Fibroblast of the aortic adventitia (primary cell): ENCODE measurements around the gene PANX3. TPM values are rescaled to one million over a fixed set of nuclear protein-coding genes. Genes with fewer than 3 reads are reported as not detected.

ENCODE experiments used
- DNase-seq: peaks from one replicate; pipeline ENCODE4 v3.0.0-alpha.2; 2010; ENCODE audit warnings: low read depth
- H3K4me3 ChIP-seq: 2 replicates; pipeline ENCODE4 v1.5.1; 2011; ENCODE audit warnings: low read depth, mild to moderate bottlenecking, control low read depth, low read length, moderate library complexity
- CTCF ChIP-seq: IDR thresholded peaks from 2 replicates; pipeline ENCODE4 v1.5.1; 2011; ENCODE audit warnings: mild to moderate bottlenecking, low read length, control low read depth, inconsistent platforms; ENCODE audit not compliant: insufficient read depth
- total RNA-seq: library from RNA; depleted of rRNA; stranded (reverse); fragments of >200 nt; gene quantifications from 2 replicates; pipeline ENCODE4 v1.2.3, GENCODE V29; 2012; ENCODE audit warnings: low replicate concordance

PANX3 gene
- total RNA-seq, 1 donor, result not detected

- H3K4me3 ChIP-seq, result no peak overlapping the region
- DNase-seq, result no peak
- TF ChIP-seq CTCF, result no peak
Observed at GRCh38 chr11:124656774-124657630, 45.8 kb downstream of the PANX3 start.

GRCh38 chr11:124657904-124658303 lies 46.7 kb downstream of the PANX3 start:
- DNase-seq, result no peak
- H3K4me3 ChIP-seq, result no peak overlapping the region
- TF ChIP-seq CTCF, result no peak

- no peak for DNase-seq
- TF ChIP-seq CTCF, result no peak
- no peak overlapping the region for H3K4me3 ChIP-seq
Observed at GRCh38 chr11:124658501-124658900, 47.3 kb downstream of the PANX3 start.

GRCh38 chr11:124658986-124659385 lies 47.8 kb downstream of the PANX3 start:
- no peak overlapping the region for H3K4me3 ChIP-seq
- TF ChIP-seq CTCF, result no peak
- DNase-seq, result no peak

GRCh38 chr11:124661553-124661952 lies 50.3 kb downstream of the PANX3 start:
- no peak overlapping the region for H3K4me3 ChIP-seq
- no peak for TF ChIP-seq CTCF
- no peak for DNase-seq

DNA sequence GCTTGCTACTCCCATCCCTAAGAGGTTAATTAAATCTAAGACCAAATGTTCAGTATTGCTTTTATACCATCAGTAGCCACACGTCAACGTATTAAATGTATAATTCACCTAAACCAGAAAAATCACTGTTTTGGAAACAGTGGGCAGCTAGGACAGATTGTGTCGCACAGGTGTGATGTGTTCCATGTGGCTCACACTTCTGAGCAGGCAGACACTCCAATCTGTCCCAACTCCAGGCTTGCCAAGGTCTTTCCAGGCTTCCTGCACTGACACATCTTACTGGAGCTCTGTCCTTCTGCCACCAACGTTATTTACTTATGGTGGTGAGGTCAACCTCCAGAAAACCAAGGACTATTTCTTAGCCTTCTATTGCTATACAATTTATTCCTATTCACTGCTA lies 50.9 kb downstream of the PANX3 start:
- no peak for DNase-seq
- no peak overlapping the region for H3K4me3 ChIP-seq
- no peak for TF ChIP-seq CTCF
